H1 (cell line): ENCODE data around the gene FAR2. TPM values are rescaled to one million over a fixed set of nuclear protein-coding genes. Genes with fewer than 3 reads are reported as not detected.

ENCODE experiments used
- CTCF ChIA-PET: fragments of 300-600 bp; sonication (Branson Sonifier 250); formaldehyde crosslinking; loops from one replicate; lab custom pipeline; 2021; ENCODE audit not compliant: partially characterized antibody; lab: Charles Lee
- POLR2A ChIA-PET: fragments of 300-600 bp; sonication (Branson Sonifier 250); formaldehyde crosslinking; loops from one replicate; lab custom pipeline; 2021; ENCODE audit warnings: inconsistent platforms; ENCODE audit not compliant: partially characterized antibody; lab: Charles Lee
- DNase-seq, 2 experiments: peaks; one replicate each; pipeline versions ENCODE4 v3.0.0 to v3.0.0-alpha.2; 2010 to 2022; ENCODE audit warnings: low spot score in 2 of 2, low read depth in 1 of 2, mixed read lengths in 1 of 2
- FAIRE-seq: peaks from 2 replicates; lab custom pipeline; 2011; peaks lifted over from hg19 to GRCh38; lab: Jason Lieb, UNC
- H2AFZ ChIP-seq: 2 replicates; pipeline ENCODE4 v1.8.1; 2012; ENCODE audit warnings: low read length, inconsistent platforms
- H2AK5ac ChIP-seq: 2 replicates; pipeline ENCODE4 v1.6.1; 2013; ENCODE audit warnings: low read depth, low read length
- H2BK120ac ChIP-seq: replicated peaks from 2 replicates; pipeline ENCODE3; 2013; ENCODE audit warnings: low read depth, low read length, inconsistent platforms
- H2BK12ac ChIP-seq: 2 replicates; pipeline ENCODE4 v1.6.1; 2013; ENCODE audit warnings: low read depth, low read length
- H2BK15ac ChIP-seq: 2 replicates; pipeline ENCODE4 v1.6.1; 2013; ENCODE audit warnings: low read length
- H2BK20ac ChIP-seq: 2 replicates; pipeline ENCODE4 v1.6.1; 2013; ENCODE audit warnings: low read length
- H2BK5ac ChIP-seq: 2 replicates; pipeline ENCODE4 v1.6.1; 2013; ENCODE audit warnings: low read depth, low read length
- H3K14ac ChIP-seq: 2 replicates; pipeline ENCODE4 v1.6.1; 2013; ENCODE audit warnings: inconsistent platforms; ENCODE audit not compliant: insufficient read length
- H3K18ac ChIP-seq: 2 replicates; pipeline ENCODE4 v1.6.1; 2013; ENCODE audit warnings: low read length; ENCODE audit errors: extremely low read depth
- H3K23ac ChIP-seq: 2 replicates; pipeline ENCODE4 v1.6.1; 2013; ENCODE audit warnings: inconsistent platforms; ENCODE audit not compliant: insufficient read length
- H3K23me2 ChIP-seq: 2 replicates; pipeline ENCODE4 v1.6.1; 2013; ENCODE audit warnings: low read depth, low read length
- H3K27ac ChIP-seq: 2 replicates; pipeline ENCODE4 v1.6.1; 2011; ENCODE audit warnings: low read depth, low read length, inconsistent platforms
- H3K27me3 ChIP-seq, 4 experiments: replicated peaks in 1 of 4; 1 replicate in 1 of 4; 2 replicates in 3 of 4; pipeline versions ENCODE4 v1.6.1 to v1.8.1; 2011 to 2013; ENCODE audit warnings: low read length in 3 of 4, mild to moderate bottlenecking in 3 of 4, inconsistent platforms in 2 of 4, mixed read lengths in 2 of 4, moderate library complexity in 1 of 4; ENCODE audit not compliant: control insufficient read depth in 3 of 4, insufficient read depth in 3 of 4; ENCODE audit errors: extremely low read depth in 1 of 4
- H3K36me3 ChIP-seq, 4 experiments: 2 replicates each; pipeline versions ENCODE4 v1.6.1 to v1.8.1; 2011 to 2013; ENCODE audit warnings: mild to moderate bottlenecking in 4 of 4, low read length in 3 of 4, moderate library complexity in 2 of 4, control low read depth in 1 of 4, inconsistent platforms in 1 of 4; ENCODE audit not compliant: insufficient read depth in 4 of 4, control insufficient read depth in 2 of 4
- H3K4ac ChIP-seq: replicated peaks from 2 replicates; pipeline ENCODE3; 2013; ENCODE audit warnings: low read length, low read depth, mixed read lengths, inconsistent platforms; ENCODE audit not compliant: insufficient read length
- H3K4me1 ChIP-seq, 4 experiments: replicated peaks in 1 of 4; 1 replicate in 1 of 4; 2 replicates in 3 of 4; pipeline versions ENCODE4 v1.6.1 to v1.8.1; 2011 to 2013; ENCODE audit warnings: low read length in 3 of 4, inconsistent platforms in 2 of 4, mixed read lengths in 1 of 4; ENCODE audit not compliant: insufficient read depth in 4 of 4, control insufficient read depth in 3 of 4
- H3K4me2 ChIP-seq, 2 experiments: 2 replicates each; pipeline versions ENCODE4 v1.6.1 to v1.8.1; 2011 to 2013; ENCODE audit warnings: low read depth in 2 of 2, low read length in 2 of 2, control low read depth in 1 of 2, inconsistent platforms in 1 of 2, mild to moderate bottlenecking in 1 of 2; ENCODE audit not compliant: insufficient read depth in 1 of 2
- H3K4me3 ChIP-seq, 4 experiments: fragments of 200-600, 300-600 bp in 1 of 4; sonication (generic), shearing (Covaris generic), sonication (Bioruptor Twin) in 1 of 4; 2 replicates each; pipeline versions ENCODE4 v1.5.1 to v1.8.1; 2011 to 2016; ENCODE audit warnings: low read length in 4 of 4, low read depth in 3 of 4, control low read depth in 2 of 4, inconsistent platforms in 2 of 4, mild to moderate bottlenecking in 2 of 4, mixed read lengths in 1 of 4, moderate library complexity in 1 of 4; ENCODE audit not compliant: insufficient read depth in 2 of 4; ENCODE audit errors: extremely low read depth in 1 of 4
- H3K56ac ChIP-seq: replicated peaks from 2 replicates; pipeline ENCODE3; 2013; ENCODE audit warnings: low read depth, mild to moderate bottlenecking, mixed read lengths, low read length, inconsistent platforms; ENCODE audit not compliant: insufficient read length
- H3K79me1 ChIP-seq: 2 replicates; pipeline ENCODE4 v1.6.1; 2013; ENCODE audit warnings: low read depth, low read length, control low read depth
- H3K79me2 ChIP-seq, 2 experiments: 2 replicates each; pipeline versions ENCODE4 v1.6.1 to v1.8.1; 2012 to 2013; ENCODE audit warnings: low read length in 2 of 2, mild to moderate bottlenecking in 2 of 2, inconsistent platforms in 1 of 2; ENCODE audit not compliant: insufficient read depth in 2 of 2, control insufficient read depth in 1 of 2
- H3K9ac ChIP-seq, 4 experiments: replicated peaks in 1 of 4; 1 replicate in 1 of 4; 2 replicates in 3 of 4; pipeline versions ENCODE4 v1.6.1 to v1.8.1; 2011 to 2013; ENCODE audit warnings: low read depth in 3 of 4, low read length in 3 of 4, control low read depth in 2 of 4, mild to moderate bottlenecking in 2 of 4, moderate library complexity in 2 of 4, inconsistent platforms in 1 of 4; ENCODE audit errors: extremely low read depth in 1 of 4
- H3K9me3 ChIP-seq, 2 experiments: 2 replicates each; pipeline versions ENCODE4 v1.6.1 to v1.8.1; 2012 to 2013; ENCODE audit warnings: mild to moderate bottlenecking in 2 of 2, moderate library complexity in 2 of 2, control low read depth in 1 of 2, inconsistent platforms in 1 of 2, low read depth in 1 of 2, low read length in 1 of 2, mixed read lengths in 1 of 2; ENCODE audit not compliant: insufficient read depth in 2 of 2
- H4K20me1 ChIP-seq, 2 experiments: replicated peaks in 1 of 2; 2 replicates each; pipeline versions ENCODE3 to v1.8.1; 2011 to 2013; ENCODE audit warnings: inconsistent platforms in 2 of 2, low read length in 2 of 2, mild to moderate bottlenecking in 1 of 2; ENCODE audit not compliant: insufficient read depth in 2 of 2, control insufficient read depth in 1 of 2
- H4K5ac ChIP-seq: 2 replicates; pipeline ENCODE4 v1.6.1; 2013; ENCODE audit warnings: low read length, low read depth, mixed read lengths, inconsistent platforms; ENCODE audit not compliant: insufficient read length
- H4K8ac ChIP-seq: 2 replicates; pipeline ENCODE4 v1.8.0; 2013; ENCODE audit warnings: mild to moderate bottlenecking, moderate library complexity, low read length, inconsistent platforms; ENCODE audit not compliant: insufficient read depth; ENCODE audit errors: extremely low read depth
- H4K91ac ChIP-seq: replicated peaks from 2 replicates; pipeline ENCODE3; 2013; ENCODE audit warnings: low read length, mixed read lengths, inconsistent platforms; ENCODE audit not compliant: insufficient read length
- GTF2F1 ChIP-seq: IDR thresholded peaks from 2 replicates; pipeline ENCODE4 v1.6.1; 2012; ENCODE audit warnings: low read depth, low read length, improper control_type of control experiment, borderline replicate concordance
- HDAC6 ChIP-seq: IDR thresholded peaks from one replicate; pipeline ENCODE4 v1.7.1; 2012; ENCODE audit warnings: low read depth, mild to moderate bottlenecking, inconsistent platforms, low read length, moderate library complexity
- WGBS, 2 experiments: shearing (Covaris generic) in 1 of 2; methylation state at CpG; one replicate each; pipeline versions ENCODE4 v1.1.6 to v1.1.7; 2013 to 2015; ENCODE audit warnings: low lambda C conversion rate in 2 of 2, mixed read lengths in 2 of 2, inconsistent platforms in 1 of 2, low coverage in 1 of 2, missing lambda C conversion rate in 1 of 2; ENCODE audit not compliant: insufficient replicate concordance in 2 of 2, insufficient coverage in 1 of 2, insufficient read length in 1 of 2; ENCODE audit errors: extremely low coverage in 1 of 2, missing lambda C conversion rate in 1 of 2; 5-methylcytosine and 5-hydroxymethylcytosine counted together
- polyA plus RNA-seq, 7 experiments: library from polyadenylated mRNA; depleted of rRNA in 3 of 7; stranded (reverse) in 5 of 7; unstranded in 2 of 7; fragments of >200 nt in 5 of 7; fragments of 200-250 nt in 2 of 7; gene quantifications; 1 replicate in 5 of 7; 2 replicates in 1 of 7; 4 replicates in 1 of 7; pipeline versions ENCODE4 v1.2.1 to v1.2.3, GENCODE V29; 2011 to 2013; ENCODE audit warnings: missing spikeins in 2 of 7, mixed read lengths in 2 of 7
- total RNA-seq: library from RNA; stranded (reverse); fragmentation: NEBNext Ultra II Directional; extraction: Animal tissue kit (Norgen Biotek cat#: 25700); gene quantifications from 2 replicates; pipeline ENCODE4 v1.2.1, GENCODE V29; 2021

Gene FAR2
- total and polyA plus RNA-seq, 2 of the 8 experiments (the other 6 are each of a cell fraction or from before 2014, with no cell fraction given) = 24.0 to 24.1 TPM

DNA sequence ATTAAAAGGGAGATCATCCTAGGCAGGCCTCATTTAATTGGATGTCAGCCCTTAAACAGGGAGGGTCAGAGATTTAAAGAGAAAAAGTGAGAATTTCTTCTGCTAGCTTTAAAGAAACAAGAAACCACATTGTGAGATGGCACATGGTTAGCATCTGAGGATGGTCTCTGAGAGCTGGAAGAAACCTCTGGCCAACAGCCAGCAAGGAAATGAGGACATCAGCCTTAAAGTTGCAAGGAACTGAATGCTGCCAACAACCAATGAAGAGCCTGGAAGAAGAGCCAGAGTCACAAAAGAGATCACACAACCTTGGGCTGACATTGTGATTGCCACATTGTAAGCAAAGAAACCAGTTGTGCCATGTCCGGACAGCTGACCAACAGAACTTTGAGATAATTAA, 17.5 kb upstream of the FAR2 start:
- DNase-seq (no peak), FAIRE-seq (no peak)
- Histone ChIP-seq H3K56ac (no peak overlapping the region), H3K4ac (no peak overlapping the region), H3K23ac (no peak overlapping the region), H3K18ac (no peak overlapping the region), H2BK20ac (no peak overlapping the region), H3K27me3 (no peaks in the 10 kb centered on the region), H3K36me3 (no peaks in the 10 kb centered on the region), H3K4me2 (no peak overlapping the region), H2BK120ac (no peak overlapping the region), H4K5ac (no peak overlapping the region), H2BK5ac (no peak overlapping the region), H3K4me3 (no peak overlapping the region), H3K4me1 (no peaks in the 10 kb centered on the region), H4K20me1 (no peaks in the 10 kb centered on the region), H4K91ac (no peak overlapping the region), H2BK15ac (no peak overlapping the region), H2AFZ (no peak overlapping the region), H3K9ac (no peak overlapping the region), H4K8ac (no peak overlapping the region), H3K14ac (no peak overlapping the region), H2AK5ac (no peak overlapping the region), H3K9me3 (peaks cover 4 to 6% of the 10 kb centered on the region in 2 experiments; a peak in 1 of 4 replicates), H3K79me1 (no peaks in the 10 kb centered on the region), H2BK12ac (no peak overlapping the region), H3K27ac (no peak overlapping the region), H3K23me2 (no peaks in the 10 kb centered on the region), H3K79me2 (no peaks in the 10 kb centered on the region)
- ChIA-PET POLR2A (no interaction called here), CTCF (interaction anchor here (1.0 to 1.2 kb wide), 2 partner anchors 43 to 56 kb away, joined by 4 to 6 read pairs; no protein-coding TSS in a partner anchor)
- 100% methylated on average over 1 of the region's 1 CpG; no CpG with 5 or more reads in 1 of the 2 experiments for WGBS, 2 experiments
- TF ChIP-seq HDAC6 = no peak
- no peak for TF ChIP-seq GTF2F1
